ENCODE measurements around the gene MVB12B.

DNA sequence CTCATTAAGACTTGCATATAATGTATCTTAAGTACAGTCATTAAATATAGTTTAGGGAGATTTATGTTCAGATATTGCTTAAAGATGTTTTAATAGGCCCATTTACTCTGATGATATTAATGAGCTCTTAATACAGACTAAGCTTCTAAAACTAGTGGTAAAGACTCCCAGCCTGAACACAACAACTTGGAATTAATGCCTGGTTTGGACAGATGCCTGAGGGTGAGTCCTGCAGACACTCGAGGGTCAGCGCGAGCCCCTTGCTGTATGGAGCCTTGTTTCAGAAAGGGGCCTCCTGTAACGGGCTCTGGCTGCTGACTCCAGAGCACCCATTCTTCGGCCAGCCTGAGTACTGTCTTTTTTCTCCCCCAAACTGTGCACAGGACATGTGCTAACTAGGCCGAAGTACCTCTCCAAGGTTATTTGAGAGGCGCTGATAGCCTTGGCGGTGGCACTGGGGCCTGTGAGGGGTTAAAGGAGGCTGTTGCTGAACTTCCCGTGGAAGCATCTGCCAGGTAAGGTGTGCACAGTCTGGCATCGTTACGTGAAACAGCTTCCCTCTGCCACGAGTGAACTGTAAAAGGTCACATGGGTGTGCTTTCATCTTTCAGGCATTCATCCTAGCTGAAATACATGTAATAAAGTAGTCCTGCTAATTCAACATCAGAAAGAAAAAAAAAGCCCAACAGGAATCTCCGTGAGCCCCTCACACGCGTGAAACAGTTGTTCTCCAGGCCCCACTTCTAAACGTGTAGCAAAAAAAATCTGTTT, 113.4 kb downstream of the MVB12B start:
- no peak for TF ChIP-seq POLR2A (IDR thresholded peaks at IDR 0.05)
- TF ChIP-seq, protein P1, sequence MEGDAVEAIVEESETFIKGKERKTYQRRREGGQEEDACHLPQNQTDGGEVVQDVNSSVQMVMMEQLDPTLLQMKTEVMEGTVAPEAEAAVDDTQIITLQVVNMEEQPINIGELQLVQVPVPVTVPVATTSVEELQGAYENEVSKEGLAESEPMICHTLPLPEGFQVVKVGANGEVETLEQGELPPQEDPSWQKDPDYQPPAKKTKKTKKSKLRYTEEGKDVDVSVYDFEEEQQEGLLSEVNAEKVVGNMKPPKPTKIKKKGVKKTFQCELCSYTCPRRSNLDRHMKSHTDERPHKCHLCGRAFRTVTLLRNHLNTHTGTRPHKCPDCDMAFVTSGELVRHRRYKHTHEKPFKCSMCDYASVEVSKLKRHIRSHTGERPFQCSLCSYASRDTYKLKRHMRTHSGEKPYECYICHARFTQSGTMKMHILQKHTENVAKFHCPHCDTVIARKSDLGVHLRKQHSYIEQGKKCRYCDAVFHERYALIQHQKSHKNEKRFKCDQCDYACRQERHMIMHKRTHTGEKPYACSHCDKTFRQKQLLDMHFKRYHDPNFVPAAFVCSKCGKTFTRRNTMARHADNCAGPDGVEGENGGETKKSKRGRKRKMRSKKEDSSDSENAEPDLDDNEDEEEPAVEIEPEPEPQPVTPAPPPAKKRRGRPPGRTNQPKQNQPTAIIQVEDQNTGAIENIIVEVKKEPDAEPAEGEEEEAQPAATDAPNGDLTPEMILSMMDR (IDR thresholded peaks at IDR 0.05): no peak
